ENCODE results near the gene BCO2.

BCO2 gene

DNA sequence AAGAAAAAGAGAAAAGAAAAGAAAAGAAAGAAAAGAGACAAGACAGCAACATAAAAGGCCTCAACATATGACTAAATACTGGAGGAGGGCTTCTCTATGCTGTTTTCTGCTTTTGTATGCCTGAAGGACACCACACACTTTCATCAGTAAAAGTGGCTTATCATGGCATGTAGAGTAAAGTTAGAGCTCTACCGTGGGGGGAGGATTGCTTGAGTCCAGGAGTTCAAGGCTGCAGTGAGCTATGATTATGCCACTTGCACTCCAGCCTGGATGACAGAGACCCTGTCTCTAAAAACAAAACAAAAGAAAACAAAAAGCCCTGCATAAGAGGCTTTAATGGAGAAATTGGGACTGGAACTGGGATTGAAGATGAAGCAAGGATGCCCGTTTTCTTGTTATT, 56.6 kb downstream of the BCO2 start:
- H3K79me2 ChIP-seq (ENCODE audit: insufficient read depth, low read depth) = peaks cover 3% of the 10 kb centered on the region; the same call in 1 of the 2 replicates
- no peak overlapping the region for H2AFZ ChIP-seq (ENCODE audit: low read depth)
- H4K20me1 ChIP-seq (ENCODE audit: insufficient read depth) = no peaks in the 10 kb centered on the region
- no peak overlapping the region for H3K4me2 ChIP-seq
- H3K36me3 ChIP-seq (ENCODE audit: insufficient read depth) = no peaks in the 10 kb centered on the region
- TF ChIP-seq, protein P1, sequence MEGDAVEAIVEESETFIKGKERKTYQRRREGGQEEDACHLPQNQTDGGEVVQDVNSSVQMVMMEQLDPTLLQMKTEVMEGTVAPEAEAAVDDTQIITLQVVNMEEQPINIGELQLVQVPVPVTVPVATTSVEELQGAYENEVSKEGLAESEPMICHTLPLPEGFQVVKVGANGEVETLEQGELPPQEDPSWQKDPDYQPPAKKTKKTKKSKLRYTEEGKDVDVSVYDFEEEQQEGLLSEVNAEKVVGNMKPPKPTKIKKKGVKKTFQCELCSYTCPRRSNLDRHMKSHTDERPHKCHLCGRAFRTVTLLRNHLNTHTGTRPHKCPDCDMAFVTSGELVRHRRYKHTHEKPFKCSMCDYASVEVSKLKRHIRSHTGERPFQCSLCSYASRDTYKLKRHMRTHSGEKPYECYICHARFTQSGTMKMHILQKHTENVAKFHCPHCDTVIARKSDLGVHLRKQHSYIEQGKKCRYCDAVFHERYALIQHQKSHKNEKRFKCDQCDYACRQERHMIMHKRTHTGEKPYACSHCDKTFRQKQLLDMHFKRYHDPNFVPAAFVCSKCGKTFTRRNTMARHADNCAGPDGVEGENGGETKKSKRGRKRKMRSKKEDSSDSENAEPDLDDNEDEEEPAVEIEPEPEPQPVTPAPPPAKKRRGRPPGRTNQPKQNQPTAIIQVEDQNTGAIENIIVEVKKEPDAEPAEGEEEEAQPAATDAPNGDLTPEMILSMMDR (conservative IDR thresholded peaks at IDR 0.05; ENCODE audit: low read depth, low read length) = no peak
- H3K9ac ChIP-seq = no peak overlapping the region
- H3K27me3 ChIP-seq (ENCODE audit: insufficient read depth, low read depth) = no peaks in the 10 kb centered on the region
- H3K4me3 ChIP-seq (IDR thresholded peaks at IDR 0.05; ENCODE audit: insufficient read depth, low read depth, low read length) = no peak overlapping the region
- no peak overlapping the region for H3K27ac ChIP-seq
- H3K4me1 ChIP-seq (ENCODE audit: low read depth, poor library complexity, severe bottlenecking) = peaks cover 7% of the 10 kb centered on the region

DNA sequence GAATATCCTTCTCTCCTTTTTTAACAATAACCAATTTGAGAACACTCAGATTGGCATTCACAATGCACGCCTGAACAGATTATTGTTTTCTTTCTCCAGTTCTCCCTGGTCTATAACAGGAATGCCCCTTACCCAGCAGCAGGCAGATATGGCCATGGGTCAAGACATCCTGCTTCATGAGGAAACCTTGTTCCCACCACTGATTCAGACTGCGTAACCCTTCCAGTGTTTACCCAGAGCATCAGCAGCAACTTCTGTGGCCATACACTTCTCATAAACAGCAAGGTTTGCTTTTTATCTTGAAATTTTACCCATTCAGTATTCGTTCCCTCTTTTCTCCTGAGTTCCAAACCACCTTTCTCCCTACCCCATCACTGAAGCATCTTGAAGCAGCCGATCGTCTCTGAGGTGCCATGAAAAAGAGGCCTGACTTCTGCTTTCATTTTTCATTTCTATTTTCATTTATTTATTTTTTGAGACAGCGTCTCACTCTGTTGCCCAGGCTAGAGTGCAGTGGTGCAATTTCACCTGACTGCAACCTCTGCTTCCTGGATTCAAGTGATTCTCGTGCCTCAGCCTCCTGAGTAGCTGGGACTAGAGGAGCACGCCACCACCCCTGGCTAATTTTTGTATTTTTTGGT, 60.6 kb downstream of the BCO2 start:
- TF ChIP-seq, protein P1 (conservative IDR thresholded peaks at IDR 0.05; ENCODE audit: low read depth, low read length) = no peak
- no peaks in the 10 kb centered on the region for H3K36me3 ChIP-seq (ENCODE audit: insufficient read depth)
- no peaks in the 10 kb centered on the region for H4K20me1 ChIP-seq (ENCODE audit: insufficient read depth)
- no peaks in the 10 kb centered on the region for H3K27me3 ChIP-seq (ENCODE audit: insufficient read depth, low read depth)
- no peak overlapping the region for H3K27ac ChIP-seq
- no peak overlapping the region for H3K4me2 ChIP-seq
- no peak overlapping the region for H2AFZ ChIP-seq (ENCODE audit: low read depth)
- H3K4me3 ChIP-seq (IDR thresholded peaks at IDR 0.05; ENCODE audit: insufficient read depth, low read depth, low read length) = no peak overlapping the region
- no peaks in the 10 kb centered on the region for H3K79me2 ChIP-seq (ENCODE audit: insufficient read depth, low read depth)
- H3K4me1 ChIP-seq (ENCODE audit: low read depth, poor library complexity, severe bottlenecking) = no peaks in the 10 kb centered on the region
- no peak overlapping the region for H3K9ac ChIP-seq

DNA sequence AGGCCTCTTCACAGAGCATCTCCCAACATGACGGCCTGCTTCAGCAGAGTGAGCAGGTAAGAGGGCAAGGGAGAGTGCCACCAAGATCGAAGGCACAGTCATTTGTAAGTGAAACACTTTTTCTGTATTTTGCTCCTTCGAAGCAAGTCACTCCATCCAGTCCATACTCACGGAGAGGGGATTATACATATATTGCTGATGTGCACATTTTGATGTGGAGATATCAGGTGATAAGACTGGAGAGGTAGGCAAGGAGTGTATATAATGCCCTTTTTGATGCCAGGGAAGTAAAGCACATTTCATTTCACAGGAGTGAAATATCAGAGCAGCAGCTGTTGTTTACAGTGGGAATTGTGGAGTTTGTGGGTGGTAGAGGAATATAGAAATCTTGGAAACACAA, 62.1 kb downstream of the BCO2 start:
- Histone ChIP-seq H3K27ac (no peak overlapping the region), H3K36me3 (ENCODE audit: insufficient read depth) (no peaks in the 10 kb centered on the region), H3K27me3 (ENCODE audit: insufficient read depth, low read depth) (no peaks in the 10 kb centered on the region), H3K9ac (no peak overlapping the region), H3K4me3 (IDR thresholded peaks at IDR 0.05; ENCODE audit: insufficient read depth, low read depth, low read length) (no peak overlapping the region), H3K4me2 (no peak overlapping the region), H3K4me1 (ENCODE audit: low read depth, poor library complexity, severe bottlenecking) (no peaks in the 10 kb centered on the region), H2AFZ (ENCODE audit: low read depth) (no peak overlapping the region), H4K20me1 (ENCODE audit: insufficient read depth) (no peaks in the 10 kb centered on the region), H3K79me2 (ENCODE audit: insufficient read depth, low read depth) (no peaks in the 10 kb centered on the region)
- TF ChIP-seq, protein P1 (conservative IDR thresholded peaks at IDR 0.05; ENCODE audit: low read depth, low read length) = no peak

DNA sequence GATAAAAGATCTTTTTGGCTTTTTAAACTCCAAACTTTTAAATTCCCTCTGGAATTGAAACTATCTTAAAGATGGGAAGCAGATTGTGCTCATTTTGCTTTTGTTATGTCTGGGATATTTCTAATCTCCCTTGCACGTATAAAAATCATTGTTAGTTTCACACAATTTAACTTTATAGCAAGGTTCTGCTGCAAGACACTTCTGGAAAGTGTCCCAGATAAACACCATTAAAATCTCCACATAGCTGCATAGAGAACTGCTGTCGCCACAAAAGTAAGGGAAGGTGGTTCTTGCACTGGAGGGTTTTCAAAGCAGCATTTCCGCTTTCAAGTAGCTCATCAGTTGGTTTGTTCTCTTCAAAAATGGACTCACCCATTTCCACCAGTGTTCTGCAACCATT, 62.7 kb downstream of the BCO2 start:
- no peak overlapping the region for H3K4me3 ChIP-seq (IDR thresholded peaks at IDR 0.05; ENCODE audit: insufficient read depth, low read depth, low read length)
- H3K79me2 ChIP-seq (ENCODE audit: insufficient read depth, low read depth) = no peaks in the 10 kb centered on the region
- no peaks in the 10 kb centered on the region for H3K27me3 ChIP-seq (ENCODE audit: insufficient read depth, low read depth)
- no peak overlapping the region for H3K4me2 ChIP-seq
- no peaks in the 10 kb centered on the region for H3K36me3 ChIP-seq (ENCODE audit: insufficient read depth)
- no peak overlapping the region for H2AFZ ChIP-seq (ENCODE audit: low read depth)
- H3K9ac ChIP-seq = no peak overlapping the region
- H3K27ac ChIP-seq = no peak overlapping the region
- no peaks in the 10 kb centered on the region for H4K20me1 ChIP-seq (ENCODE audit: insufficient read depth)
- no peaks in the 10 kb centered on the region for H3K4me1 ChIP-seq (ENCODE audit: low read depth, poor library complexity, severe bottlenecking)
- TF ChIP-seq, protein P1 (conservative IDR thresholded peaks at IDR 0.05; ENCODE audit: low read depth, low read length) = no peak

Data from KMS-11 (cell line).